ENCODE data around the gene LMX1A. TPM values are rescaled to one million over a fixed set of nuclear protein-coding genes. Genes with fewer than 3 reads are reported as not detected.

The LMX1A gene
- total RNA-seq, 2 donors from 2014 or later, result 0.28 TPM; not detected in 1

GRCh38 chr1:165317612-165318011, 38.9 kb downstream of the LMX1A start:
- no peak overlapping the region for H3K27ac ChIP-seq
- H3K27me3 ChIP-seq (replicated peaks; ENCODE audit: insufficient read depth), result peaks cover 3% of the 10 kb centered on the region
- intact Hi-C loops (cut with DNase I), result no loop called here
- no peak for TF ChIP-seq POLR2AphosphoS5 (IDR thresholded peaks at IDR 0.05)
- no peaks in the 10 kb centered on the region for H3K4me1 ChIP-seq (replicated peaks)
- H3K4me3 ChIP-seq, result no peak overlapping the region
- no peak for DNase-seq (ENCODE audit: low spot score)
- no peaks in the 10 kb centered on the region for H3K9me3 ChIP-seq
- H3K36me3 ChIP-seq, result no peaks in the 10 kb centered on the region
- 63% methylated on average over 5 of the region's 5 CpGs for WGBS

GRCh38 chr1:165316153-165316772, 40.3 kb downstream of the LMX1A start:
- H3K4me1 ChIP-seq (replicated peaks), result no peaks in the 10 kb centered on the region
- intact Hi-C loops (cut with DNase I), result no loop called here

GRCh38 chr1:165315481-165315880, 41.0 kb downstream of the LMX1A start:
- H3K27me3 ChIP-seq (replicated peaks; ENCODE audit: insufficient read depth), result peaks cover 3% of the 10 kb centered on the region
- no peak for TF ChIP-seq POLR2AphosphoS5 (IDR thresholded peaks at IDR 0.05)
- no peak for TF ChIP-seq CTCF (IDR thresholded peaks at IDR 0.05)
- TF ChIP-seq POLR2A (IDR thresholded peaks at IDR 0.05), result no peak
- H3K4me1 ChIP-seq (replicated peaks), result no peaks in the 10 kb centered on the region
- no peak overlapping the region for H3K4me3 ChIP-seq
- no peaks in the 10 kb centered on the region for H3K9me3 ChIP-seq
- intact Hi-C loops (cut with DNase I), result no loop called here
- no peak overlapping the region for H3K27ac ChIP-seq
- 64% methylated on average over 3 of the region's 3 CpGs for WGBS
- H3K36me3 ChIP-seq, result no peaks in the 10 kb centered on the region
- no peak for DNase-seq (ENCODE audit: low spot score)

More at GRCh38 chr1:165316153-165316772, 40.3 kb downstream of the LMX1A start:
- TF ChIP-seq POLR2AphosphoS5 (IDR thresholded peaks at IDR 0.05) (no peak), POLR2A (IDR thresholded peaks at IDR 0.05) (no peak)
- no peak overlapping the region for H3K4me3 ChIP-seq
- H3K27me3 ChIP-seq (replicated peaks; ENCODE audit: insufficient read depth), result peaks cover 3% of the 10 kb centered on the region
- WGBS, result 81% methylated on average over 10 of the region's 10 CpGs
- no peak overlapping the region for H3K27ac ChIP-seq
- no peak for DNase-seq (ENCODE audit: low spot score)
- H3K9me3 ChIP-seq, result no peaks in the 10 kb centered on the region
- no peaks in the 10 kb centered on the region for H3K36me3 ChIP-seq

DNA sequence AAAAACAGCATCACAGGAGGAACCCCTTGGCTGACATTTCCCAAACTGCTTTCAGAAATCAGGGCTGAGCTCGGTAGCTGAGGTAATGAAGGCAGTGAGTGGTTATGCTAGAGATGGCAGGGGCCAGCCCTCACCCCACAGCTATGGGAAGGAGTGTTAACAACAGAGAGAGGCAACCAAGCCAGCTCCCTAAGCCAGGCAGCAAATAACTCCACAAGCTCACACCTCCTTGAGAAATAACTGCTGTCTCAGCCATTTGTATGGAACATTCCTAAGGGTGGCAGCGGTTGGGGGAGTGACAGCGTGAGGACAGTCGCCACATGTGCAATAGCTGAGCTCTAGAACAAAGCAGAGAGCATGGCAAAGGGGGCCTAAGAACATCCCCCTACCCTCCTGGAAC, 42.6 kb downstream of the LMX1A start:
- WGBS, result 45% methylated on average over 4 of the region's 4 CpGs
- Histone ChIP-seq H3K27ac (no peak overlapping the region), H3K4me3 (no peak overlapping the region), H3K36me3 (no peaks in the 10 kb centered on the region), H3K4me1 (replicated peaks) (no peaks in the 10 kb centered on the region), H3K27me3 (replicated peaks; ENCODE audit: insufficient read depth) (peaks cover 3% of the 10 kb centered on the region), H3K9me3 (no peaks in the 10 kb centered on the region)
- no peak for DNase-seq (ENCODE audit: low spot score)
- no peak for TF ChIP-seq CTCF (IDR thresholded peaks at IDR 0.05)
- TF ChIP-seq POLR2AphosphoS5 (IDR thresholded peaks at IDR 0.05), result no peak
- intact Hi-C loops (cut with DNase I), result no loop called here

GRCh38 chr1:165312591-165312990, 43.9 kb downstream of the LMX1A start:
- H3K4me1 ChIP-seq (replicated peaks), result no peaks in the 10 kb centered on the region
- H3K9me3 ChIP-seq, result no peaks in the 10 kb centered on the region
- DNase-seq (ENCODE audit: low spot score), result no peak
- 95% methylated on average over 2 of the region's 2 CpGs for WGBS
- no peak overlapping the region for H3K27ac ChIP-seq
- TF ChIP-seq CTCF (IDR thresholded peaks at IDR 0.05), result no peak
- TF ChIP-seq POLR2A (IDR thresholded peaks at IDR 0.05), result no peak
- TF ChIP-seq POLR2AphosphoS5 (IDR thresholded peaks at IDR 0.05), result no peak
- H3K27me3 ChIP-seq (replicated peaks; ENCODE audit: insufficient read depth), result peaks cover 3% of the 10 kb centered on the region
- intact Hi-C loops (cut with DNase I), result no loop called here
- H3K4me3 ChIP-seq, result no peak overlapping the region
- no peaks in the 10 kb centered on the region for H3K36me3 ChIP-seq

All from prostate gland (tissue), 2 donors.